Measurements from ENCODE around the gene CTCF.

Gene CTCF

GRCh38 chr16:67538666-67539101 lies 23.6 kb upstream of the CTCF start:
- Histone ChIP-seq H2AFZ (ENCODE audit: low read length) (no peak overlapping the region), H3K4me2 (ENCODE audit: low read depth, low read length, poor library complexity, severe bottlenecking) (peak overlapping the region; percentile 87)

GRCh38 chr16:67539271-67539670 lies 23.1 kb upstream of the CTCF start:
- TF ChIP-seq EZH2phosphoT487 (IDR thresholded peaks at IDR 0.05; ENCODE audit: borderline replicate concordance), result no peak
- TF ChIP-seq CTCF (conservative IDR thresholded peaks at IDR 0.05; ENCODE audit: low read length), result no peak
- H3K4me1 ChIP-seq (ENCODE audit: insufficient read depth, low read length, poor library complexity, severe bottlenecking), result peaks cover 32% of the 10 kb centered on the region
- no peaks in the 10 kb centered on the region for H3K27me3 ChIP-seq (ENCODE audit: insufficient read depth, low read length, poor library complexity, severe bottlenecking)
- no peaks in the 10 kb centered on the region for H3K9me2 ChIP-seq (replicated peaks; ENCODE audit: low read depth, low read length)
- peaks cover 2% of the 10 kb centered on the region; the same call in 1 of the 2 replicates for H3F3A ChIP-seq (ENCODE audit: low read depth)
- peak overlapping the region; percentile 87 for H3K4me2 ChIP-seq (ENCODE audit: low read depth, low read length, poor library complexity, severe bottlenecking)
- H3K9me3 ChIP-seq (ENCODE audit: insufficient read depth, low read depth, low read length), result no peaks in the 10 kb centered on the region
- H2AFZ ChIP-seq (ENCODE audit: low read length), result no peak overlapping the region
- no peaks in the 10 kb centered on the region; the same call in 1 of the 2 replicates for H3K36me3 ChIP-seq (ENCODE audit: insufficient read depth, low read length)
- peak overlapping the region; percentile 96 for H3K9ac ChIP-seq (ENCODE audit: low read depth, low read length, poor library complexity, severe bottlenecking)
- H4K20me1 ChIP-seq (ENCODE audit: insufficient read depth, low read length, poor library complexity, severe bottlenecking), result peaks cover 19% of the 10 kb centered on the region
- H3K79me2 ChIP-seq (ENCODE audit: insufficient read depth, low read length), result peaks cover 25% of the 10 kb centered on the region; the same call in 1 of the 2 replicates
- peak overlapping the region; percentile 85 for H3K4me3 ChIP-seq (ENCODE audit: low read length, poor library complexity, severe bottlenecking)

More at GRCh38 chr16:67538666-67539101, 23.6 kb upstream of the CTCF start:
- Histone ChIP-seq H3F3A (ENCODE audit: low read depth) (peaks cover 2% of the 10 kb centered on the region; the same call in 1 of the 2 replicates), H3K9me2 (replicated peaks; ENCODE audit: low read depth, low read length) (no peaks in the 10 kb centered on the region), H4K20me1 (ENCODE audit: insufficient read depth, low read length, poor library complexity, severe bottlenecking) (peaks cover 19% of the 10 kb centered on the region), H3K36me3 (ENCODE audit: insufficient read depth, low read length) (no peaks in the 10 kb centered on the region; the same call in 1 of the 2 replicates), H3K9ac (ENCODE audit: low read depth, low read length, poor library complexity, severe bottlenecking) (peak overlapping the region; percentile 96), H3K4me3 (ENCODE audit: low read length, poor library complexity, severe bottlenecking) (peak overlapping the region; percentile 85), H3K79me2 (ENCODE audit: insufficient read depth, low read length) (peaks cover 25% of the 10 kb centered on the region; the same call in 1 of the 2 replicates), H3K27me3 (ENCODE audit: insufficient read depth, low read length, poor library complexity, severe bottlenecking) (no peaks in the 10 kb centered on the region), H3K9me3 (ENCODE audit: insufficient read depth, low read depth, low read length) (no peaks in the 10 kb centered on the region), H3K4me1 (ENCODE audit: insufficient read depth, low read length, poor library complexity, severe bottlenecking) (peaks cover 32% of the 10 kb centered on the region)
- TF ChIP-seq EZH2phosphoT487 (IDR thresholded peaks at IDR 0.05; ENCODE audit: borderline replicate concordance) (no peak), CTCF (conservative IDR thresholded peaks at IDR 0.05; ENCODE audit: low read length) (no peak)

DNA sequence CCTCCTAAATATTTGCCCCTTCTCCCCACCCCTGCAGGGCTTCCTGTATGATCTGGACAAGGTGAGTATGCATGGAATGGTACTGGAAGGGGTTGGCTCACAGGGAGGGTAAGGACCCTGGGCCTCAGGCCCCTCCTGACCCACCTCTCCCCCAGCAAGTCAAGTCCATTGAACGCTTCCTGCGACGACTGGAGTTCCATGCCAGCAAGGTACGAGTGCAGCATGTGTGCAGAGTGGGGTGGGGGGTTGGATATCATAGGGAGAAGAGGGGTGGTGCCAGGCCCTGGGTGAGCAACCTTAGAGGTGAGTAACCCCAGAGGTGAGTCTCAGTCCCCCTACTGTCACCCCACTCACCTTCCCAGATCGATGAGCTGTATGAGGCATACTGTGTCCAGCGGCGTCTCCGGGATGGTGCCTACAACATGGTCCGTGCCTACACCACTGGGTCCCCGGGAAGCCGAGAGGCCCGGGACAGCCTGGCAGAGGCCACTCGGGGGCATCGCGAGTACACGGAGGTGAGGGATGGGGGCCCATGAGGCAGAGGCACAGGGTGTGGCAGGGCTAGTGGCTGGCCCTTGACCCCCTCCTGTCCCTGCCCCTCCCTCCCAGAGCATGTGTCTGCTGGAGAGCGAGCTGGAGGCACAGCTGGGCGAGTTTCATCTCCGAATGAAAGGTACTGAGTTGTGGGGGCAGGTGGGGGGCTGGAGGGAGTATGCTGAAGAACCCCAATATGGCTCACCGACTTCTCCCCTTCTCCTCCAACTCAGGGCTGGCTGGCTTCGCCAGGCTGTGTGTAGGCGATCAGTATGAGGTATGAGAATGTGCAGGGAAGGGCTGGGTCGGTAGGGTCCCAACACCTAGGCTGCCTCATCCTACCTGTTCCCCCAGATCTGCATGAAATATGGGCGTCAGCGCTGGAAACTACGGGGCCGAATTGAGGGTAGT lies 22.4 kb upstream of the CTCF start:
- peaks cover 2% of the 10 kb centered on the region; the same call in 1 of the 2 replicates for H3F3A ChIP-seq (ENCODE audit: low read depth)
- peaks cover 28% of the 10 kb centered on the region for H3K4me1 ChIP-seq (ENCODE audit: insufficient read depth, low read length, poor library complexity, severe bottlenecking)
- no peaks in the 10 kb centered on the region for H3K27me3 ChIP-seq (ENCODE audit: insufficient read depth, low read length, poor library complexity, severe bottlenecking)
- H3K36me3 ChIP-seq (ENCODE audit: insufficient read depth, low read length), result peaks cover 3% of the 10 kb centered on the region; the same call in 1 of the 2 replicates
- peaks cover 25% of the 10 kb centered on the region; the same call in 1 of the 2 replicates for H3K79me2 ChIP-seq (ENCODE audit: insufficient read depth, low read length)
- no peaks in the 10 kb centered on the region for H3K9me2 ChIP-seq (replicated peaks; ENCODE audit: low read depth, low read length)
- H2AFZ ChIP-seq (ENCODE audit: low read length), result no peak overlapping the region
- H3K4me3 ChIP-seq (ENCODE audit: low read length, poor library complexity, severe bottlenecking), result peak overlapping the region; percentile 85
- peaks cover 19% of the 10 kb centered on the region for H4K20me1 ChIP-seq (ENCODE audit: insufficient read depth, low read length, poor library complexity, severe bottlenecking)
- no peaks in the 10 kb centered on the region for H3K9me3 ChIP-seq (ENCODE audit: insufficient read depth, low read depth, low read length)
- TF ChIP-seq CTCF (conservative IDR thresholded peaks at IDR 0.05; ENCODE audit: low read length) (no peak), EZH2phosphoT487 (IDR thresholded peaks at IDR 0.05; ENCODE audit: borderline replicate concordance) (no peak)
- H3K9ac ChIP-seq (ENCODE audit: low read depth, low read length, poor library complexity, severe bottlenecking), result no peak overlapping the region
- H3K4me2 ChIP-seq (ENCODE audit: low read depth, low read length, poor library complexity, severe bottlenecking), result peak overlapping the region; percentile 87
